Mesenchymal stem cell (in vitro differentiated cells and primary cell): Measurements from ENCODE around the gene EEFSEC.

ENCODE experiments used
- DNase-seq: peaks from one replicate; pipeline ENCODE4 v3.0.0-alpha.2; 2013
- H2AFZ ChIP-seq: one replicate; pipeline ENCODE4 v1.6.1; 2013; ENCODE audit warnings: low read depth, mild to moderate bottlenecking, control low read depth, inconsistent platforms, low read length, moderate library complexity
- H2AK5ac ChIP-seq: 2 replicates; pipeline ENCODE4 v1.6.1; 2013; ENCODE audit warnings: low read length, moderate library complexity, mild to moderate bottlenecking, inconsistent platforms; ENCODE audit not compliant: severe bottlenecking
- H2BK120ac ChIP-seq: one replicate; pipeline ENCODE4 v1.6.1; 2013; ENCODE audit warnings: low read depth, mild to moderate bottlenecking, inconsistent platforms, low read length, moderate library complexity
- H2BK12ac ChIP-seq, 2 experiments: one replicate each; pipeline ENCODE4 v1.6.1; 2013; ENCODE audit warnings: inconsistent platforms in 2 of 2, low read length in 2 of 2, mild to moderate bottlenecking in 2 of 2, moderate library complexity in 2 of 2, control low read depth in 1 of 2
- H2BK15ac ChIP-seq: one replicate; pipeline ENCODE4 v1.6.1; 2013; ENCODE audit warnings: mild to moderate bottlenecking, low read depth, inconsistent platforms; ENCODE audit not compliant: poor library complexity, severe bottlenecking
- H2BK5ac ChIP-seq: 2 replicates; pipeline ENCODE4 v1.6.1; 2013; ENCODE audit warnings: low read depth, mild to moderate bottlenecking, low read length, control low read depth, inconsistent platforms; ENCODE audit not compliant: poor library complexity, severe bottlenecking
- H3K14ac ChIP-seq, 2 experiments: one replicate each; pipeline ENCODE4 v1.6.1; 2013; ENCODE audit warnings: inconsistent platforms in 2 of 2, low read length in 2 of 2, control low read depth in 1 of 2, mild to moderate bottlenecking in 1 of 2, moderate library complexity in 1 of 2
- H3K18ac ChIP-seq, 2 experiments: one replicate each; pipeline ENCODE4 v1.6.1; 2013; ENCODE audit warnings: inconsistent platforms in 2 of 2, low read length in 2 of 2, control low read depth in 1 of 2, low read depth in 1 of 2, mild to moderate bottlenecking in 1 of 2
- H3K23ac ChIP-seq, 2 experiments: one replicate each; pipeline ENCODE4 v1.6.1; 2013; ENCODE audit warnings: inconsistent platforms in 2 of 2, low read length in 2 of 2, mild to moderate bottlenecking in 2 of 2, moderate library complexity in 2 of 2, control low read depth in 1 of 2
- H3K27ac ChIP-seq: 2 replicates; pipeline ENCODE4 v1.5.1; 2013; ENCODE audit warnings: mild to moderate bottlenecking, moderate library complexity, low read length, control low read depth, inconsistent platforms; ENCODE audit not compliant: poor library complexity, severe bottlenecking
- H3K27me3 ChIP-seq, 2 experiments: 2 replicates each; pipeline versions ENCODE4 v1.6.1 to v1.7.0; 2013; ENCODE audit warnings: low read length in 2 of 2, mild to moderate bottlenecking in 2 of 2, moderate library complexity in 2 of 2, control low read depth in 1 of 2, inconsistent platforms in 1 of 2; ENCODE audit not compliant: control insufficient read depth in 1 of 2, insufficient read depth in 1 of 2
- H3K36me3 ChIP-seq, 2 experiments: 2 replicates each; pipeline versions ENCODE4 v1.6.1 to v1.7.0; 2013; ENCODE audit warnings: low read length in 2 of 2, control low read depth in 1 of 2, inconsistent platforms in 1 of 2, low read depth in 1 of 2, mild to moderate bottlenecking in 1 of 2; ENCODE audit not compliant: insufficient read depth in 2 of 2, control insufficient read depth in 1 of 2
- H3K4ac ChIP-seq, 2 experiments: one replicate each; pipeline ENCODE4 v1.6.1; 2013; ENCODE audit warnings: inconsistent platforms in 2 of 2, low read length in 2 of 2, mild to moderate bottlenecking in 2 of 2, moderate library complexity in 2 of 2, control low read depth in 1 of 2, low read depth in 1 of 2
- H3K4me1 ChIP-seq: 2 replicates; pipeline ENCODE4 v1.6.1; 2013; ENCODE audit warnings: low read depth, low read length, control low read depth; ENCODE audit not compliant: control insufficient read depth, insufficient read depth
- H3K4me2 ChIP-seq: 2 replicates; pipeline ENCODE4 v1.6.1; 2013; ENCODE audit warnings: low read length, mild to moderate bottlenecking, inconsistent platforms; ENCODE audit not compliant: poor library complexity, severe bottlenecking
- H3K4me3 ChIP-seq, 2 experiments: 2 replicates each; pipeline versions ENCODE4 v1.5.1 to v1.7.0; 2013; ENCODE audit warnings: low read length in 2 of 2, mild to moderate bottlenecking in 2 of 2, control low read depth in 1 of 2, low read depth in 1 of 2; ENCODE audit not compliant: insufficient read depth in 1 of 2
- H3K79me1 ChIP-seq: replicated peaks from 2 replicates; pipeline ENCODE4 v1.6.1; 2013; ENCODE audit warnings: mild to moderate bottlenecking, control low read depth, low read length, inconsistent platforms; ENCODE audit not compliant: poor library complexity, severe bottlenecking
- H3K9ac ChIP-seq: 2 replicates; pipeline ENCODE4 v1.7.0; 2013; ENCODE audit warnings: mild to moderate bottlenecking, low read length, moderate library complexity
- H3K9me3 ChIP-seq: 2 replicates; pipeline ENCODE4 v1.7.0; 2013; ENCODE audit warnings: mild to moderate bottlenecking, low read length; ENCODE audit not compliant: control insufficient read depth
- H4K8ac ChIP-seq: one replicate; pipeline ENCODE4 v1.6.1; 2013; ENCODE audit warnings: inconsistent platforms, mild to moderate bottlenecking, low read length, moderate library complexity
- H4K91ac ChIP-seq: one replicate; pipeline ENCODE4 v1.6.1; 2013; ENCODE audit warnings: mild to moderate bottlenecking, low read length, inconsistent platforms
- WGBS: methylation state at CpG from one replicate; pipeline ENCODE4 v1.1.7; 2013; ENCODE audit warnings: mixed read lengths; 5-methylcytosine and 5-hydroxymethylcytosine counted together

EEFSEC gene

GRCh38 chr3:128382221-128382807, 229.0 kb downstream of the EEFSEC start:
- H3K23ac ChIP-seq, result no peak overlapping the region
- no peak overlapping the region for H2BK12ac ChIP-seq
- H3K4me2 ChIP-seq, result no peak overlapping the region
- H3K18ac ChIP-seq, result no peak overlapping the region
- no peak for DNase-seq
- no peak overlapping the region for H3K4me3 ChIP-seq
- no peak overlapping the region for H2AFZ ChIP-seq
- no peak overlapping the region for H4K8ac ChIP-seq
- no peak overlapping the region for H3K27ac ChIP-seq
- H3K14ac ChIP-seq, result no peak overlapping the region
- H3K27me3 ChIP-seq, result no peaks in the 10 kb centered on the region
- no peak overlapping the region for H2BK120ac ChIP-seq
- no peak overlapping the region for H3K9ac ChIP-seq
- no peak overlapping the region for H2BK15ac ChIP-seq
- H4K91ac ChIP-seq, result no peak overlapping the region
- no peak overlapping the region for H2BK5ac ChIP-seq
- H3K79me1 ChIP-seq, result no peaks in the 10 kb centered on the region
- no peaks in the 10 kb centered on the region for H3K9me3 ChIP-seq
- H3K4ac ChIP-seq, result no peak overlapping the region
- H3K36me3 ChIP-seq, result peaks cover 0 to 3% of the 10 kb centered on the region in 2 experiments
- WGBS, result 94% methylated on average over 12 of the region's 14 CpGs
- H2AK5ac ChIP-seq, result no peak overlapping the region
- peaks cover 29% of the 10 kb centered on the region for H3K4me1 ChIP-seq

GRCh38 chr3:128383316-128384235, 230.3 kb downstream of the EEFSEC start:
- H3K18ac ChIP-seq, result no peak overlapping the region

GRCh38 chr3:128385080-128385832, 232.0 kb downstream of the EEFSEC start:
- no peak overlapping the region for H3K4me3 ChIP-seq
- H3K4me1 ChIP-seq, result peaks cover 19% of the 10 kb centered on the region
- H4K91ac ChIP-seq, result no peak overlapping the region
- no peak overlapping the region for H2AFZ ChIP-seq
- no peak overlapping the region for H3K4ac ChIP-seq
- no peak overlapping the region for H2BK5ac ChIP-seq
- H2AK5ac ChIP-seq, result no peak overlapping the region
- no peak overlapping the region for H2BK120ac ChIP-seq
- H3K9me3 ChIP-seq, result no peaks in the 10 kb centered on the region
- H4K8ac ChIP-seq, result no peak overlapping the region
- no peaks in the 10 kb centered on the region for H3K27me3 ChIP-seq
- H2BK12ac ChIP-seq, result no peak overlapping the region
- no peak overlapping the region for H3K9ac ChIP-seq
- 88% methylated on average over 11 of the region's 11 CpGs for WGBS
- H3K79me1 ChIP-seq, result no peaks in the 10 kb centered on the region
- no peak overlapping the region for H3K23ac ChIP-seq
- H3K27ac ChIP-seq, result no peak overlapping the region
- no peak for DNase-seq
- H3K18ac ChIP-seq, result no peak overlapping the region
- no peak overlapping the region for H3K14ac ChIP-seq
- no peak overlapping the region for H2BK15ac ChIP-seq
- H3K4me2 ChIP-seq, result no peak overlapping the region
- peaks cover 0 to 3% of the 10 kb centered on the region in 2 experiments for H3K36me3 ChIP-seq

More at GRCh38 chr3:128383316-128384235, 230.3 kb downstream of the EEFSEC start:
- H3K4ac ChIP-seq, result no peak overlapping the region
- peak; percentile 65 for DNase-seq
- H3K14ac ChIP-seq, result no peak overlapping the region
- H3K27me3 ChIP-seq, result no peaks in the 10 kb centered on the region
- no peaks in the 10 kb centered on the region for H3K79me1 ChIP-seq
- no peak overlapping the region for H2BK12ac ChIP-seq
- no peaks in the 10 kb centered on the region for H3K9me3 ChIP-seq
- H2AFZ ChIP-seq, result no peak overlapping the region
- peaks cover 0 to 3% of the 10 kb centered on the region in 2 experiments for H3K36me3 ChIP-seq
- H2AK5ac ChIP-seq, result no peak overlapping the region
- 83% methylated on average over 11 of the region's 11 CpGs for WGBS
- peak overlapping the region; percentile 52 for H4K91ac ChIP-seq
- no peak overlapping the region for H3K4me3 ChIP-seq
- H3K4me1 ChIP-seq, result peaks cover 24% of the 10 kb centered on the region
- H3K9ac ChIP-seq, result no peak overlapping the region
- no peak overlapping the region for H3K4me2 ChIP-seq
- H4K8ac ChIP-seq, result peak overlapping the region; percentile 16
- no peak overlapping the region for H3K27ac ChIP-seq
- no peak overlapping the region for H2BK120ac ChIP-seq
- peak overlapping the region; percentile 12 for H2BK15ac ChIP-seq
- no peak overlapping the region for H3K23ac ChIP-seq
- H2BK5ac ChIP-seq, result no peak overlapping the region

- no peak for DNase-seq
- H3K27ac ChIP-seq, result no peak overlapping the region
- no peak overlapping the region for H3K4me3 ChIP-seq
- H3K18ac ChIP-seq, result no peak overlapping the region
- H2BK15ac ChIP-seq, result no peak overlapping the region
- H4K8ac ChIP-seq, result no peak overlapping the region
- no peak overlapping the region for H2BK120ac ChIP-seq
- H3K36me3 ChIP-seq, result peaks cover 0 to 15% of the 10 kb centered on the region in 2 experiments
- H2BK5ac ChIP-seq, result no peak overlapping the region
- H3K23ac ChIP-seq, result no peak overlapping the region
- no peak overlapping the region for H2AFZ ChIP-seq
- H3K27me3 ChIP-seq, result no peaks in the 10 kb centered on the region
- H3K14ac ChIP-seq, result peak overlapping the region in 1 of 2 experiments; percentile 3
- H2BK12ac ChIP-seq, result no peak overlapping the region
- no peaks in the 10 kb centered on the region for H3K79me1 ChIP-seq
- no peak overlapping the region for H2AK5ac ChIP-seq
- H3K9ac ChIP-seq, result no peak overlapping the region
- WGBS, result 95% methylated on average over 9 of the region's 9 CpGs
- no peak overlapping the region for H4K91ac ChIP-seq
- H3K4me2 ChIP-seq, result no peak overlapping the region
- peaks cover 13% of the 10 kb centered on the region for H3K4me1 ChIP-seq
- no peaks in the 10 kb centered on the region for H3K9me3 ChIP-seq
- H3K4ac ChIP-seq, result no peak overlapping the region
Observed at GRCh38 chr3:128388932-128389331, 235.7 kb downstream of the EEFSEC start.
